ENCODE results near the gene SCTR.

SCTR gene

DNA sequence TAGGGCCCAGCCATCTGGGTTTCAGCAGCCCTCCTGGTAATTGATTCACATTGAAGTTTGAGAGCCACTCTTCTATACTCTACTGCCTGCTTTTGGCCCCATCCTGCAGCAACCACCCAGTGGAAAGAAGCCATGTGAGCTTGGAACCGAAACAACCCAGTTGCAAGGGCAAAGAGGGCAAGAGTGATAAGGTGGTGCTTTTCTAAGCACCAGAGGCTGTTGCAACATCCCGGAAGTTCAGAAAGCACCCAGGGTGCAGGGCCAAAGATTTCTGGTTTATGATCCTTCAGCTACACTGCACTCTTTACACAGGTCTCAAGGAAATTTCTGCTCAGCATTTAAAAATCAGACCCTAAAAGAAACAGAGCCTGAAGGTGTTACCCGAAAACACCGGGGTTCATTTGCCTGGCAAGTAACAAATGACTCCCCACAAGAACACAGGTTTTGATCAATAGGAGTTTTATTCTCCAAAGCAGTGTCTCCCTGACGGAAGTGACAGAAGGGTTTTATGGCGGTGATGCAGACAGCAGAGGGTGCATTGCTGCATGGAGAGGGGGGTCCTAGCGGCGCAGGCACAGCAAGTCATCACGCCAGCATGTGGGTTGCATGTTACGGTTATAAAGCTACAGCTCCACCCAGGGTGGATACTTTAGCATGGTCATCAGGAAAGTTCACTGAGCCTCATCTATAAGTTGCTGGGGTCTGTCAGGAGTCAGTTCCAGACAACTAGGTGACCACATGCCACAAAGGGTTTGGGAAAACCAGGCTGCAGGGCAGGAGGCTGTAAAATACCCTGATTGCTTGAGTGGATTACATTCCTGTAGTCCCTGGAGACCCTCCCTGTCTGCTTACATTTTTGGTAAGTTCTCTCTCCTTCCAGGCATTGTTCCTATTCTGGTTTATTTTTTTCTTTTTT, 121.4 kb downstream of the SCTR start:
- DNase-seq = peak; percentile 25

DNA sequence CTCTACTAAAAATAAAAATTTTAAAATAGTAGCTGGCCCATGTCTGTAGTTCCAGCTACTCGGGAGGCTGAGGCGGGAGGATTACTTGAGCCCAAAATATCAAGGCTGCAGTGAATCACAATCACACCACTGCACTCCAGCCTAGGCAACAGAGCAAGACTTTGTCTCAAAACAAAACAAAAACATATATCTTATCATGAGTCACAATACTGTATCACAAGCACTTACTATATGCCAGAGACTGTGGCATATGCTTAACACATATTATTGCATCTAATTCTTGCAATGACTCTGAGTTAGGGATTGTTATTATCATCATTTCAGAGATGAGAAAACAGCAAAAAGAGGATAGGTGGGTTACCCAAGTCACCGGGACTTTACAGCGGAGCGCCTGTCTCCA, 122.2 kb downstream of the SCTR start:
- DNase-seq = no peak

DNA sequence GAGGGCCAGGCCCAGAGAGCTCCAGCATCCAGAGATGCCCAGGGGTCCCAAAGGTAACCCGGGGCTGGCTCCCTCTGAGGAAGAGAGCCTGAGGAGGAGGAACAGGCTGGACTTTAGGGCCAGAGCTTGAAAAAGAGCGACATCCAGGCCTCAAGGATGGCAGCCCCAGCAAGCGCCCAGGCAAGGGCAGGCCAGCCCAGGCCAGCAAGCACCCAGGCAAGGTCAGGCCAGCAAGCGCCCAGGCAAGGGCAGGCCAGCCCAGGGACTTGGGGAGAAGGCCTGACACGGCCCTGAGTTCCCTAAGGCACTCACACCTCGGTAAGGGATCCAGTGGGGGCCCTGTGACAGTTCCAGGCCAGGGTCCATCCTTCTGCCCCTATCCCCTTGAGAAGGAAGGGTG, 127.1 kb downstream of the SCTR start:
- no peak for DNase-seq

DNA sequence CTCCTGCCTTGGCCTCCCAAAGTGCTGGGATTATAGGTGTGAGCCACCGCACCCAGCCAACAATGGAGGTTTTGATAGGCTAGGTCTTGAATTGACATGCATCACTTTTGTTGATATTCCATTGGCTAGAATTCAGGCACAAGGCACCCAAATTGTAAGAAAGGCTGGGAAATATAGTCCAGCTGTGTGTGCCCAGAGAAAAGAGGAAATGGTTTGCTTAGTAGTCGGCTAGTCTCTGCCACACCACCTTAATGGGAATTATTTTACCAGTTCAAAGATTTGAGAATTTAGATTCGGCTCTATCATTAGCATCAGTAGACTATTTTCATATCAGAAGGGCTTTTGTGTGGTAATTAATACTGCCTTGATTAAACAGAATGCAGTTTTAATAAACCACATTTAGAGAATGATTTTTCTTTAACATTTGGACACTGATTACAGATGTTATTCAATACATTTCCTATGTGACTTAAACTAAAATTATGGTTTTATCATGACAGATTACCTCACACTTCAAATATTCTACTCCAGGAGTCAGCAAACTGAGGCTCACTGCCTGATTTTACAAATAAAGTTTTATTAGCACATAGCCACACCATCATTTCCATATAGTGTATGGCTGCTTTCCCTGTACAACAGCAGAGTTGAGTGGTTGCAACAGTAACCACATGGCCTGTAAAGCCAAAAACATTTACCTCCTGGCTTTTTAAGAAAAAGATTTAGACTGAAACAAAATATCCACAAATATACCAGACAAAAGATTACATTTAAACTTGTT, 130.1 kb downstream of the SCTR start:
- no peak for DNase-seq
